GM12878 (cell line): ENCODE results near the gene P4HA2. TPM values are rescaled to one million over a fixed set of nuclear protein-coding genes. Genes with fewer than 3 reads are reported as not detected.

ENCODE experiments used
- ATAC-seq: fragments of 200-7000 bp; cut with Tn5 transposase; 3 replicates; pipeline ENCODE4 v1.9.1; 2020; ENCODE audit warnings: mild to moderate bottlenecking, moderate library complexity
- BruUV-seq: library from RNA; stranded (reverse); fragments of 400-500 nt; replicated peaks from 2 replicates; lab custom pipeline; 2021; lab: Mats Ljungman, UMichigan
- CTCF ChIA-PET: fragments of 300-600 bp; sonication (Branson Sonifier 250); formaldehyde crosslinking; extraction: SDS; loops from one replicate; lab custom pipeline; 2021; ENCODE audit warnings: inconsistent platforms; lab: Yijun Ruan, JAX
- POLR2A ChIA-PET: fragments of 350-600 bp; formaldehyde crosslinking; extraction: SDS; loops from one replicate; lab custom pipeline; 2021; ENCODE audit warnings: inconsistent platforms; lab: Charles Lee
- RAD21 ChIA-PET: fragments of 300-600 bp; sonication (Branson Sonifier 250); formaldehyde crosslinking; loops from one replicate; lab custom pipeline; 2023; ENCODE audit warnings: antibody characterized with exemption; ENCODE audit not compliant: unreplicated experiment; lab: Charles Lee
- SMC1A ChIA-PET: fragments of 300-600 bp; sonication (Branson Sonifier 250); formaldehyde crosslinking; loops from one replicate; lab custom pipeline; 2023; ENCODE audit not compliant: unreplicated experiment, uncharacterized antibody; lab: Charles Lee
- DNase-seq: peaks from one replicate; pipeline ENCODE4 v3.0.0-alpha.2; 2011; ENCODE audit warnings: low read depth, low spot score
- FAIRE-seq: peaks from 3 replicates; lab custom pipeline; 2011; peaks lifted over from hg19 to GRCh38; lab: Jason Lieb, UNC
- H2AFZ ChIP-seq: 2 replicates; pipeline ENCODE4 v1.6.0; 2011; ENCODE audit warnings: low read depth, low read length, control low read depth; ENCODE audit not compliant: control insufficient read depth
- H3K27ac ChIP-seq: 2 replicates; pipeline ENCODE4 v1.5.1; 2011; ENCODE audit warnings: control low read depth; ENCODE audit not compliant: control insufficient read depth, insufficient read depth
- H3K27me3 ChIP-seq, 2 experiments: replicated peaks in 1 of 2; 2 replicates each; pipeline versions ENCODE4 v1.6.0 to v1.6.1; 2011; ENCODE audit warnings: low read length in 1 of 2; ENCODE audit not compliant: control insufficient read depth in 2 of 2, insufficient read depth in 2 of 2
- H3K36me3 ChIP-seq, 2 experiments: 2 replicates each; pipeline ENCODE4 v1.5.1; 2011; ENCODE audit warnings: low read length in 1 of 2; ENCODE audit not compliant: control insufficient read depth in 2 of 2, insufficient read depth in 2 of 2
- H3K4me1 ChIP-seq: 2 replicates; pipeline ENCODE4 v1.6.1; 2011; ENCODE audit warnings: mild to moderate bottlenecking, low read length, moderate library complexity, mixed read lengths; ENCODE audit not compliant: control insufficient read depth, insufficient read depth
- H3K4me2 ChIP-seq: 2 replicates; pipeline ENCODE4 v1.6.0; 2011; ENCODE audit warnings: control low read depth; ENCODE audit not compliant: control insufficient read depth, insufficient read depth
- H3K4me3 ChIP-seq: fragments of 200-600 bp; sonication (generic); 2 replicates; pipeline ENCODE4 v1.5.1; 2016
- H3K79me2 ChIP-seq: 2 replicates; pipeline ENCODE4 v1.6.0; 2011; ENCODE audit warnings: low read length; ENCODE audit not compliant: control insufficient read depth, insufficient read depth
- H3K9ac ChIP-seq: 2 replicates; pipeline ENCODE4 v1.8.0; 2011; ENCODE audit warnings: low read length, control low read depth, mixed read lengths; ENCODE audit not compliant: control insufficient read depth, insufficient read depth
- H3K9me3 ChIP-seq: replicated peaks from 3 replicates; pipeline ENCODE4 v1.5.1; 2011; ENCODE audit warnings: mild to moderate bottlenecking, low read length; ENCODE audit not compliant: control insufficient read depth, insufficient read depth
- H4K20me1 ChIP-seq: 2 replicates; pipeline ENCODE4 v1.6.0; 2011; ENCODE audit not compliant: control insufficient read depth, insufficient read depth
- CHD2 ChIP-seq: IDR thresholded peaks from 2 replicates; pipeline ENCODE4 v1.6.1; 2011; ENCODE audit warnings: low read depth, low read length, improper control_type of control experiment, borderline replicate concordance
- CREB1 ChIP-seq: IDR thresholded peaks from 2 replicates; pipeline ENCODE4 v1.6.1; 2012; ENCODE audit warnings: low read depth, mild to moderate bottlenecking, inconsistent platforms
- EED ChIP-seq: sonication (generic); IDR thresholded peaks from 2 replicates; pipeline ENCODE4 v1.6.1; 2016; ENCODE audit warnings: antibody characterized with exemption, low read depth
- LARP7 ChIP-seq: fragments of 450-650 bp; IDR thresholded peaks from 2 replicates; pipeline ENCODE4 v1.6.1; 2017; ENCODE audit warnings: mild to moderate bottlenecking
- NBN ChIP-seq: fragments of 450-650 bp; IDR thresholded peaks from 2 replicates; pipeline ENCODE4 v1.6.1; 2016
- PRDM15 ChIP-seq: fragments of 450-650 bp; formaldehyde crosslinking; IDR thresholded peaks from 2 replicates; pipeline ENCODE4 v1.4.0; 2020; ENCODE audit warnings: mild to moderate bottlenecking, moderate library complexity
- SMC3 ChIP-seq: IDR thresholded peaks from 2 replicates; pipeline ENCODE4 v1.6.1; 2011; ENCODE audit warnings: low read length, improper control_type of control experiment, borderline replicate concordance
- SP1 ChIP-seq: IDR thresholded peaks from one replicate; pipeline ENCODE4 v1.6.1; 2011; ENCODE audit warnings: low read depth, low read length
- TCF3 ChIP-seq: IDR thresholded peaks from 2 replicates; pipeline ENCODE4 v1.6.1; 2012; ENCODE audit warnings: low read depth, mild to moderate bottlenecking, low read length, borderline replicate concordance; ENCODE audit not compliant: insufficient read depth
- ZNF687 ChIP-seq: fragments of 450-650 bp; IDR thresholded peaks from 2 replicates; pipeline ENCODE4 v1.6.1; 2017; ENCODE audit warnings: mild to moderate bottlenecking, moderate library complexity
- WGBS: methylation state at CpG from one replicate; pipeline ENCODE4 v1.1.6; 2016; ENCODE audit warnings: low lambda C conversion rate; ENCODE audit not compliant: insufficient replicate concordance, insufficient coverage; ENCODE audit errors: missing lambda C conversion rate; 5-methylcytosine and 5-hydroxymethylcytosine counted together
- in situ Hi-C: fragments of 300-500 bp; cut with MboI; formaldehyde crosslinking; loops from 9 replicates; pipeline ENCODE4 v1.14.3; 2018; ENCODE audit warnings: mixed read lengths
- intact Hi-C: fragments of 100-400 bp; cut with micrococcal nuclease; formaldehyde crosslinking; loops from one replicate; pipeline ENCODE4 v1.14.2; 2022; ENCODE audit not compliant: unreplicated experiment
- polyA plus RNA-seq, 11 experiments: library from polyadenylated mRNA; depleted of rRNA in 4 of 11; unstranded in 6 of 11; stranded (reverse) in 5 of 11; fragments of >200 nt; fragmentation: Nextera tagmentation in 4 of 11; fragmentation: Illumina TruSeq in 1 of 11; extraction: Ambion mirVana in 4 of 11; extraction: Trizol in 1 of 11; gene quantifications; 1 replicate in 1 of 11; 2 replicates in 10 of 11; pipeline versions ENCODE4 v1.2.1 to v1.2.3, GENCODE V29; 2011 to 2016; ENCODE audit warnings: inconsistent platforms in 2 of 11, missing spikeins in 2 of 11, low read depth in 1 of 11
- total RNA-seq, 4 experiments: library from RNA; depleted of rRNA in 3 of 4; stranded (reverse); fragments of >200 nt in 3 of 4; fragmentation: Illumina TruSeq in 1 of 4; extraction: Trizol in 1 of 4; gene quantifications; 2 replicates each; pipeline versions ENCODE4 v1.2.1 to v1.2.3, GENCODE V29; 2013 to 2021

The P4HA2 gene
- total and polyA plus RNA-seq, 10 of the 15 experiments (the other 5 are each of a cell fraction or from before 2014, with no cell fraction given): 4.7 to 10.9 (median 7.5) TPM

DNA sequence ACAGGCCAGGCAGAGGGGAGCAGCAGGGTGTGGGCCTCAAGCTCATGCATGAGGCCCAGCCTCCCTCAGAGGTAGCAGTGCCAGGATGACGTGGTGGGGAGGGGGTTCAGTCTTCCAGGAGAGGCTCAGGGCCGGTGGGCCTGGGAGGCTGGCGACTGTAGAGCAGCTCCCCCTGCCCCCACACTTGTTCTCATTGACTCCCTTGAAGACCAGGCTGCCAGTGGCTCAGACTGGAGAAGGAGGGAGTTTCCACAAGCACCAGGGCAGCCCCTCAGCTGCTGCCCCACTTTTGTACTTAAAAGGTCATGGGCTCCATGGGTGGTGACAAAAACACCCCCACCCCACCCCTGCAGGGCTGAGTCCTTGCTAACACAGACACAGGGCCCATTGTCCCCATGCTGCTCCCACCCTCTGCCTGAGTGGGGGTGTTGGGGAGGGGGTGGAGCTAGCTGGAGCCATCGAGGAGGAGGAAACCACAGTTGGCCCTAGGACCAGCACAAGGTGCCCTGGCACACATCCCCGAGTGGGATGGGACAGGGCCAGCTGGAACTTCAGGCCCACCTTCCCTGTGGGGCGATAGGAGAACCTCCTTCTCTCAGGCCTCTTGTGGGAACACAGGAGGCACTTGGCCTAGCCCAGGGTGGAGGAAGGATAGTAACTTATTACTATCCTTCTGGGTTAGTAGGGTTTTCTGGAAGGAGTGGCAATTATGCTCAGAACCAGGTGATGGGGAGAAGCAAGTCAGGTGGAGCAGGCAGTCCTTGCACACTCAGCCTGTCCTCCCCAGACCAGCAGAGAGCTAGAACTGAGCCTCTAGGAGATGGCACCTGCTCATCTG, 40.5 kb upstream of the P4HA2 start:
- POLR2A ChIA-PET: interaction anchor here (0.6 to 3.3 kb wide), 6 partner anchors 9 to 833 kb away, joined by 3 to 10 read pairs (median 6); partner anchors contain the start of genes IRF1 and SLC22A4
- TF ChIP-seq NBN (0 out of 2 replicates have a peak, but pooled peaks have one; percentile 10), LARP7 (0 out of 2 replicates have a peak, but pooled peaks have one; percentile 32), CREB1 (no peak), SMC3 (no peak), TCF3 (no peak), PRDM15 (CRISPR knock-in tag) (no peak), ZNF687 (peak; percentile 80), EED (no peak), SP1 (peak; percentile 12), CHD2 (0 out of 2 replicates have a peak, but pooled peaks have one; percentile 7)

More for the DNA sequence above, 40.5 kb upstream of the P4HA2 start:
- SMC1A ChIA-PET: interaction anchor here (0.7 to 4.3 kb wide), 10 partner anchors 7 to 235 kb away, joined by 3 to 33 read pairs (median 3); no protein-coding TSS in a partner anchor
- intact Hi-C loops: loop anchor here (2.0 kb wide), 1 partner anchor 29 kb away; no protein-coding TSS in a partner anchor
- H4K20me1 ChIP-seq: no peaks in the 10 kb centered on the region
- H3K27me3 ChIP-seq: no peaks in the 10 kb centered on the region
- no peaks in the 10 kb centered on the region for H3K9me3 ChIP-seq
- H3K4me2 ChIP-seq: peak overlapping the region; percentile 54; the same call in 1 of the 2 replicates
- H3K9ac ChIP-seq: no peak overlapping the region; the same call in 1 of the 2 replicates
- no peak for DNase-seq
- H3K27ac ChIP-seq: peak overlapping the region; percentile 59
- BruUV-seq: no TSS peak
- H2AFZ ChIP-seq: peak overlapping the region; percentile 20
- H3K79me2 ChIP-seq: no peaks in the 10 kb centered on the region
- H3K4me3 ChIP-seq: no peak overlapping the region
- peaks cover 34% of the 10 kb centered on the region for H3K4me1 ChIP-seq
- 49% methylated on average over 6 of the region's 6 CpGs for WGBS
- no peak for FAIRE-seq
- RAD21 ChIA-PET: interaction anchor here (1.0 to 3.1 kb wide), 10 partner anchors 8 to 552 kb away, joined by 3 to 26 read pairs (median 6); partner anchors contain the start of genes P4HA2 and SLC22A4
- CTCF ChIA-PET: interaction anchor here (0.5 to 11.6 kb wide), 9 partner anchors 10 to 101 kb away, joined by 3 to 117 read pairs (median 5); partner anchors contain the start of gene SLC22A5
- in situ Hi-C loops: no loop called here
- peak; percentile 35 for ATAC-seq
- H3K36me3 ChIP-seq: no peaks in the 10 kb centered on the region
